ENCODE measurements around the gene COL5A1. TPM values are rescaled to one million over a fixed set of nuclear protein-coding genes. Genes with fewer than 3 reads are reported as not detected.
"Not testable (repeated sequence)": the region's sequence is repeated elsewhere in the genome, so short reads cannot be mapped to it uniquely, and the experiment has no call there.

Gene COL5A1
- total RNA-seq, 1 donor from 2014 or later: 87.1 TPM

DNA sequence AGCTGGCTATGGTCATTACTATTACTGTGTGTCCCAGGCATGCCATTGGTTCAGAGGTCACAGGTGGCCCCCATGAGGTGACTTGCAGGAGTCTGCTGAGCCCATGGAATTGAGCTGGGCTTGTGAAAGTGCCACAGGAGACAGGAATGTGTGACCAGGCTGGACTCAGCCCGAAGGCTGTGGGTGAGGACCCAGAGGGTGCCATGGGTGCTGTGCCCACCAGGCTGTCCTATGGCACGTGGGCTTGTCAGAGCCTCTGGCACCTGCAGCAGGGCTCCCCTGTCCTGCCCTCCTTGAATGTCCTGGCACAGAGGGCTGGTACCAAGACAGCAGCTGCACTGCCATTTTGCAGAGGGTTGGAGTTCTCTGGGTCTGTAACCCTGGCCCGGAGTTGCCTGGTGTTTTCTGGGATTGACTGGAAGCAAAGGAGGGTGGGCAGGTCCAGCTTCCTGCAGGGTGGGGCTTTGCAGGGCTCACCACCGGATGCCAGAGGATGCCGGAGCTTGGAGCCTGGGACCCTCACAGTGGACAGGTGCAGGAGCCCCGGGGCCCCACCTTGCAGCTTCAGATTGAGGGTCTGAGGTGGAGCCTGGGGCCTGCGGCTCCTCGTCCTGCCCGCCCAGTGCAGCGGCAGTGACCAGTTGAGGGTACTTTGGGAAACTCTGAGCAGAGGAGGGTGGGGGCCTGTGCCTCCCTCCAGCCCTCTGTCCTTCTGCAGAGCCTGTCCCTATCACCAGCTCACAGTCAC lies 14.2 kb downstream of the COL5A1 start:
- no peak for DNase-seq (ENCODE audit: low read depth, low spot score)

DNA sequence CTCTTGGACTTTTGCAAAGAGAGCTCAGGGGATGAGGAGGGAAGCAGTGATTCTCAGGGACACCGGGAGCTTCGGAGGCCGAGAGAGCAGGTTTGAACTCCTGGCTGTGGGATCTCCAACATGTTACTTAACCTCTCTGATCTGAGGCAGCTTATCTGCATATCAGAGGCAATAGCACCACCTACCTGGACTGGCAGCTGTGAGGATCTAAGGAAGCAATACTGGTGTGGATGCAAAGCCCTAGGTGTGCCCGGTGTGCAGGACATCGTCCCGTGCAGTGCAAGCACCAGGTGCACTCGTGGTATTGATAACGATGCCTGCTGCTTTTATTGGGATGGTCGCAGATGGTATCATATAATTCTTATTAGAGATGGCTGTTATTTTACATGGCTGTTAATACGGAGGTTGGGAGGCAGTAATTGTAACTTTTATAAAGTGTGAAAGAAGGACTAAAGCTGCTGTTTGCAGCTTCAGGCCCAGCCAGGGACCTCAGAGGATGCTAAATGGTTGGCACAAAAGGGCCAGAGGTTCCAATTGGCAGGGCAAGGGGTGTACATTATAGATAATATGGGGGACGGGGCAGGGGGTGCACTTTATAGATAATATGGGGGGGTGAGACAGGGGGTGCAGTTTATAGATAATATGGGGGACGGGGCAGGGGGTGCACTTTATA lies 14.9 kb downstream of the COL5A1 start:
- no peak for DNase-seq (ENCODE audit: low read depth, low spot score)

DNA sequence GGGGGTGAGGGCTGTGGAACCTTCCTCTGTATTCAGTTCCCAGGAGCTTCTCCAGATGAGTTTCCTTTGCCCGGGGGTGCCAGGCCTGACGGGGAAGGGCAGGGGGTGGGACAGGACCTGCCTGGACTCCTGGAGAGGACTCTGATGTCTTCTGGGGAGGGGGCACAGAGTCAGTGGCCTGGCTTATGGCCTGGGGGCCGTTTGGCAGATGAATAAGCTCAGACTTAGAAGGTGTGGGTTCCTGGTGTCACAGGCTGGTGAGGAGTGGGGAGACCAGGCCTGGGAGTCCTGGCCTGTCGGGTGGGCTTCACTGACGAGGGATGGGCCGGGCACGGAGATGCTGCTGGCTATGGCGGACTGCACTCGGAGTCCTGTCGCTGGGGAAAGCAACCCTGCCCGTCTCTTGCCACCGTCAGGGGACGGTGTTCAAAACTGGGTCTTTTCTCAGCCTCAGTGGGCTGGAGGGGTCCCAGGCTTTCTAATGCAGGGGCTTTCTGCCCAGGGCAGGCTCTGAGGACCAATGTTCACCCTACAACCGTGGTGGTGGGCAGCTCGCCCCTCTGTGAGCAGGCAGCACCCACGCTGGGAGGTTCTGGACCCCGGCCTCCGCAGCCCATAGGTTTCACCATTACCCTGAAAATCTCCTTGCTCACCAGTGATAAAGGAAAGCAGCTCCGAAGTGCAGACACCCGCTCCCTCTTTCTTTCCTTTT lies 16.2 kb downstream of the COL5A1 start:
- no peak for DNase-seq (ENCODE audit: low read depth, low spot score)

DNA sequence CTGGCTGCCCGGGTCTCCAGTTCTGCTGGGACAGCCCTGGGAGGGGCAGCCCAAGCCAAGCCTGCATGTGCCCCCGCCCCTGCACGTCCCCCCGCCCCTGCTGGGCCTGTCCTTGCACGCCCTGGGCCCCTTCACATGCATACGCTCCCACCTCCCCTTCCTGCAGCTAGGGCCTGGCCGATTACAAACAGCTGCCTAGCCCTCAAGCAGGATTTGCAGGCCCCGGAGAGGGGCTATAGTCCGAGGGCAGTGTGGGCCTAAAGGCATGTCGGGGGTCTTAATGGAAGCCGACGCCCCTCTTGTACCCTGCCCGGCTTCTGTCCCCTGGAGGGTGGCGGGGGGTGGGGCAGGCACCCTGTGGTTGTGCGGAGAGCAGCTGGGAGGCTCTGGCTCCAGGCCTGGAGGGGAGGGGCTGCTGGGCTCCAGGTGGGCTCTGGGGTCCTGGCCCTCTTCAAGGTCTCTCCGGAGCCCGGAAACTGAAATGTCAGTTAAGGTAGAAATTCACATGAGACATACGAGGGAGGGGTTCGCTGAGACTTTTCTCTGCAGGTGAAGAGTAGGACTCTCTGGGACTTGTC lies 16.9 kb downstream of the COL5A1 start:
- DNase-seq (ENCODE audit: low read depth, low spot score): no peak

DNA sequence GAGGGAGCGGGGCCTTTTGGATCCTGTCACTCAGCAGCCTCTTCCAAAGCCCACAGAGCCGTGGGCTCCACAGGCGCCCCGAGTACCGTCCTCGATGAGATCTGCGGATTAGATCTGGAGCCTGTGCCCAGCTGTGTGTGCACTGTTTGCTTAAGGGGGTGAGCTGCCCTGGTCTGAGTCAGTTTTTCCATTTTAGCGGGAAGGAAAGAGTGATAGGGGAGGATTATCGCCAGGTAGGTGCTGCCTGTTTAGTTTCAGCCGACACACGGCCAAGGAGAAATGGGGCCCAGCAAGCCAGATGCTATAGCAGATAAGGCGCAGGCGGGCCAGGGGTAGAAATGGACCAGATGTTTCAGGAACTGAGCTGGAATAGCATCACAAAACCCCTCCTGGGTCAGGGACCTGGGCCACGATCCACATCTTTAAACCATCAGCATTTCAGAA lies 18.1 kb downstream of the COL5A1 start:
- DNase-seq (ENCODE audit: low read depth, low spot score): no peak

DNA sequence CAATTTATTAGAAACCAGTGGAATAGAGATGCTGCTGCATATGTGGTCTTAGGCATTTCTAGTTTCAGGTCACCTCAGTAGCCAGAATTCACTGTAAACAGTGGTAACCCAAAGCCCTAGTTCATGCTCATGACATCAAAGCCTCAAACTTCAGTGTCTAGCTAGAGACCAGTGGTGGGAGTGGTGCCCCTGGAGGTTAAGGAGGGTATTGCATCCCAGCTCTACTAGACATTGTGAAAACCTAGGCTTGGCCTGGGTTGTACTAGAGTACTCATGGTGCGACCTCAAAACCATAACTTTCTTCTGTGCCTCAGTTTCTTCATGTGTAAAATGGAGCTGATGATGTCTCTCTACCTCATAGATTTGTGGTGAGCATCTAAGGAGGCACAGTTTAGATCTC lies 18.8 kb downstream of the COL5A1 start:
- DNase-seq (ENCODE audit: low read depth, low spot score): no peak

DNA sequence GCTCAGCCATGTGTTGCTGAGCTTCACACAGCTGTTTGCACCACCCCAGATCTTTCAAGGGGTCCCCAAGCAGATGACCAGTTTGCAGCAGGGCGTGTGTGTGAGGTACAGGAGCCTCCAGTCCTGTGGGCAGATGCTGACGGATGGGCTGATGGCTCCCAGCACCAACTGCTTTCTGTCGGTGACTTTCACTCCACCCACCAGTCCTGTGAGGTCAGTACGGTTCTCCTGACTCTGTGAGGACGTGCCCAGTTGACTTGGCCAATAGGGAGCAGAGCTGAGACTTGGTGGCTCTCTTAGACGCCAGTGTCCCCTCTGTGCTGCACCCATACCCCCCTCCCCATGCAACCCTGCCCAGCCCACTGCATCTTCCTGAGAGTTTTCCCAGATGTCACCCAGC lies 19.7 kb downstream of the COL5A1 start:
- no peak for DNase-seq (ENCODE audit: low read depth, low spot score)

DNA sequence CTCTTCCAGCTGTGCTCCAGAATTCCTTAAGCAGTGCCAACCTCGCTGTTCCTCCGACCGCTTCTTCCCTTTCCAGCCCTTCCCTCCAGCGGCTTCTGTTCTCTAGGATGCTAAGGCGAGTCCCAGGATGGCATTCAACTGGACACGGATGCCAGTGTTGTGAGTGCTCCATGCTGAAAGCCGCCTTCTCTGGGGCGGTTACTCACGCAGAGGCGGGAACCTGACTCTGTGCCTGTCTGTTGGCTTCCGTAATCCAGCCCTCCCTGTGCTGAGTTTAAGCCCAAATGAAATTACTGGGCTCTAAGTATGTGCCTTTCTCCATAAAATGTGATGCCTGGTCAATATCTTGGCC lies 20.2 kb downstream of the COL5A1 start:
- DNase-seq (ENCODE audit: low read depth, low spot score): no peak

DNA sequence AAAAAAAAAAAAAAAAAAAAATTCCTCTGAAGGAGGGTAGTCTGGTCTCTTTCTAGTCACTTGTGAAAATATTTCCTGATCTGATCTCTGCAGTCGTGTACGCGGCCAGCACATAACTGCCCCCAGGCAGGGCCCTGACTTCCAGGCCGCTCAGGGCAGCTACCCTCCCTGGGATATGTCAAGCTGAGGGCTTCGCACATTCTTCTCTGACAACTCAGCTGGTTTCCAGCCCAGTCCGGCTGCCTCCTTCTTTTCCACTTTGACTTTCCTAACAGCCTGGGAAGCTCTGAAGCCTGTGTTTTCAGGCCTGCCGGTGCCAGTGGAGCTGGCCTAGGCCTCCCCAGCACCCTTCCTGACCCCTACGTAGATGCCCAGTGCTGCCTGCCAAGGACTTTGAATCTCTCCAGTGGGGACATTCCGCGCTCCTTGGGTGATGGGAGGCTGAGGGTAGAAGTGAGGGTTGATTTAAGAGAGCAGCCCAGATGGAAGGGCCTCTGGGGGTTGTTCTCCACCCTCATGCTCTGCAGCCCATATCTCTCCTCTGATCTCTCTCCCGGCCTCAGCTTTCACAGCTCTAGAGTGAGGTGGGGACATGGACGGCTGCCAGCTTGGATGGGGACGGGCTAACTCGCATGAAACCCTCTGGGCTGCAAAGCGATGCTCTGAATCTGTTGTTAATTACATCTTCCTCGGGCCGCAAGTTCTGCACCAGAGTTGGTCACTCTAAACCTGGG lies 20.7 kb downstream of the COL5A1 start:
- no peak for DNase-seq (ENCODE audit: low read depth, low spot score)

DNA sequence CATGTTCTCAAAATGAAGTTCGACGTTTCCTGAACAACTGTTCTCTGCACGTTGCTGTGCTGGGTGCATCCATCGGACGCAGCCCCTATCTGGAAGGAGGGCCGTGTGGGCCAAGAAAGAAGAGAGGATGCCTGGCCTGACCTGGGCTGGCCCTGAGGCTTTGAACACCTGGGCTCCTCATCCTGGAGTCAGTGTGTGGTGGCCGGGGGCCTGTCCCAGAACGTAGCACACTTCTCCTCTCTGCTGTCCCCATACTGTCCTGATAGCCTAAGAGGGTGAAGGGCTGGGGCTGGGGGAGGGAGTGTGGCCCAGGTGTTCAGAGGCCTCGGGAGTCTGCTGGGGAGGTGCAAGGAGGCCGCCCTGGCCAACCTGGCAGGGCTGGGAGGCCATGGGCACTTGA lies 21.5 kb downstream of the COL5A1 start:
- no peak for DNase-seq (ENCODE audit: low read depth, low spot score)

DNA sequence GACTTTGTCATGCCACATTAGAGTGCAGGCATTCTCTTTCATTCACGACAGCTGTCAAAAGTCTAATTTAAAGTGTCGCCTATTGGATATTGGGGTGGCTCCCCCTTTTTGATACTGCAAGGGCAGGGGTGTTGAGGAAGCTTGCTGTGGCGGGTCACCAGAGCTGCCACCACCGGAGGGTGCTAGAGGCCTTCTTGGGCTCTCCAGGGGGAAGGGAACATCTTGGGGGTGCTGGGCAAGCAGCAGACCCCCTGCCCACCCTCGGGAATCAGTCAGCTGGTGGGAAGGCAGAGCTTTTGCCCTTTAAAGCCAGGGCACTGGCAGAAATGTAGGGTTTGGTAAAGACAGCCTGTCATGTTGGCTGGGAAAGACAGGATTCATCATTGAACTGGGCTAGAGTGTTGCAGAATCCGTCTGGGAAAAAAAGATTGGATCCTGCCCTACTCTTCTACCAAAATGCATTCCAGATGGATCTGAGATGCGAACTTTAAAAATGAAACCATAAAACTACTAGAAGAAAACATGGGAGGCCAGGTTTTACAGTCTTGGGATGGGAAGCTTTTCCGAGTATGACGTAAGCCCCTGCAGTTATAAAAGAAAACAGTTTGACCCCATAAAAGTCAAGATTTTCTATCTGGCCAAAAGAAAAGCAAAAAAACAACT lies 22.3 kb downstream of the COL5A1 start:
- no peak for DNase-seq (ENCODE audit: low read depth, low spot score)

DNA sequence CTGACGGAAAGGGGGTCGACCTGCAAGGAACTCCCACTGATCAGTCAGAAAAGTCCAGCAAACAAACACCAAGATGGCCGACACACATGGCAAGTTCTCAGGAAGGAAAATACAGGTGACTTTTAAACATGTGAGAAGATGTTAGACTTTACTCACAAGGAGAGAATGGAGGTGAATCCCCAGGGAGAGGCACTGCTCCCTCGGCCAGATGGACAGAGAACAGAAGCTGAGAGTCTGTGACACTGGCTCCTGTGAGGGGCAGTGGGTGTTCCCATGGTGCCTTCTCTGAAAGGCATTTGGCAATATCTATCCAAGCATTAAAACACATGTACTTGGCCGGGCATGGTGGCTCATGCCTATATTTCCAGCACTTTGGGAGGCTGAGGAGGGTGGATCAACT lies 22.8 kb downstream of the COL5A1 start:
- no peak for DNase-seq (ENCODE audit: low read depth, low spot score)

DNA sequence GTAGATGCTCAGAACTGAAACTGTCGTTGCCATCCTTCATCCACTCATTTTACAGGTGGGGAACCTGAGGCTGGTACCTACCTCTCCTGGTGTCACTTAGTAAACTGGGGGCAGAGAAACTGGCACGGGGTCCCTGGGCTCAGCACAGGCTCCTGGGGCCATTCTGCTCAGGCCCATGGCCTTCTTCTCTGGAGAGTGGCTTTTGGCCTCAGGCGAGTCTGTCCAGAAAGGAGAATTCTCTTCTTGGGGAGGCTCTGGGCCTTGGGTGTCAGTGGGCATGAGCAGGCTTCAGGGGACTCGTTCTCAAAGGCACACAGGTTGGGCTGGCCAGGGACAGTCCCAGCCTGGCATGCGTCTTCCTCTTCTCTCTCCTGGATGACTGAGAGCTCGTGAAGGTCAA lies 24.6 kb downstream of the COL5A1 start:
- DNase-seq (ENCODE audit: low read depth, low spot score): no peak

DNA sequence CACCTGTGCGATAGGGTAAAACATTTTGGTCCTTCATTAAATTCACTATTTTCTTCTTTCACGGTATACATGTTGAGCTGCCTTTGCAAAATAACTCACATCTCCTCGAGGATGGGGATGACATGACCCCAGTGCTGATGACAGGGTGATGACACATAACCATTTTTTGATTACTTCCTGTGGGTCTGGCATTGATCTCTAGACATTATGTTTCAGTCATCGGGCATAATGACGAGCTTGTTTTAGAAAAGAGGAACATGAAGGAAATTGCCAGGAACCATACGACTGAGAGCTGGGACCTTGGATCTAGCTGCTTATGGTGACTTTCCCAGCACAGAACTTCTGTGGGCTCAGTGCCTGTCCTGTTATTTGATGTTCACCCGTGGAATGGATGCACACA lies 25.2 kb downstream of the COL5A1 start:
- DNase-seq (ENCODE audit: low read depth, low spot score): no peak

DNA sequence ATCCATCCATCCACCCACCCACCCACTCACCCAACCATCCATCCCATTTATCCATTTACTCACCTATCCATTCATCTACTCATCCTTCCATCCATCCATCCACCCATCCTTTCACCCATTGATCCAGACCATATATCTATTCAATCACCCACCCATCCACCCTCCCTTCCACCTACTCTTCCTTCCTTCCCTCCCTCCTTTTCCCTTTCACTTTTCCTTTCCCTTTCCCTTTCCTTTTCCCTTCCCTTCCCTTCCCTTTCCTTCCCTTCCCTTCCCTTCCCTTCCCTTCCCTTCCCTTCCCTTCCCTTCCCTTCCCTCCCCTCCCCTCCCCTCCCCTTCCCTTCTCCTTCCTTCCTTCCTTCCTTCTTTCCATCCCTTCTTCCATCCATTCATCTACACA lies 27.4 kb downstream of the COL5A1 start:
- DNase-seq (ENCODE audit: low read depth, low spot score): not testable (repeated sequence)

DNA sequence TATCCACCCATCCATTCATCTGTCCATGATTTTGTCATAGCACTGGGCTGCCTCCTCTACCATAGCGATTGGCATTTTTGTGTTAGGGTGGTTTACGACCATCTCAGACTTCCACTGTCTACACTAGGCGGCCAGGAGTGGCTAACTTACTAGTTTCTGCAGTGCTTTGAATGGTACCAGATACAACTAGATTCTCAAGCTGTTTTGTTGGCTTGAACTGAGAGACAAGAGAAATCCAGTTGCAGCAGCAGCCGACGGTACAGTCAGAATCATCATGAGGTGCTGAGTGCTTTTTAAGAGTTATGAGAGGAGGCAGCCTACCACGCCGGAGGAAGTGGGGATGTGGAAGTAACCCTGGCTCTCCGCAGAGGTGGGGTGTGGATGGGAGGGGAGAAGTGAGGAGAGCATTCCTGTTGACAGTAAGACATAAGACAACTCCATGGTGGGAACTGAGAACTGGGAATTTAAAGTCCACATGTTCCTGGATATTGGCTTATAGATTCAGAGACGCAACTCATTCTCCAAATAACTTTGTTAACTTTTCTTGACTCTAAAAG lies 27.9 kb downstream of the COL5A1 start:
- DNase-seq (ENCODE audit: low read depth, low spot score): no peak

DNA sequence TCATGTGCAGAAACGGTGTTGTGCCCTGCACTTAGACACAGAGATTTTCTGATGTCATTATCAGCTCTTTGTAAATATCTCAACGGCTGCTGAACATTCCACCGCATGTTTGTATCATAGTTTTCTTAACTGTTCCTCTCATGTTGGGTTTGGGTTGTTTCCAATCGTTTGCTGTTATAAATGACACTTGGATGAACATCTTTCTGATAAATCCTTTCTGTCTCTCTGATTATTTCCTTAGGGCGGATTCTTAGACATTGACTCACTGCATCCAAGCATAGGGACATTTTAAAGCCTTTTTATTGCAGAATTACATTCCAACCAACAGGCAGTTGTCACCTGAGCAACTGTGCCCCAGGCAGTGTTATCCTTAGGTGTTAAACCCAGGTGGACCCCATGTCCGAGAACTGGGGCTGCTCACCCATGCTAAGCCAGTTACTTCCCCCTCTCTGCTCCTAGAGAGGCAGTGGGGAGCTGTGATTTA lies 28.5 kb downstream of the COL5A1 start:
- DNase-seq (ENCODE audit: low read depth, low spot score): no peak

DNA sequence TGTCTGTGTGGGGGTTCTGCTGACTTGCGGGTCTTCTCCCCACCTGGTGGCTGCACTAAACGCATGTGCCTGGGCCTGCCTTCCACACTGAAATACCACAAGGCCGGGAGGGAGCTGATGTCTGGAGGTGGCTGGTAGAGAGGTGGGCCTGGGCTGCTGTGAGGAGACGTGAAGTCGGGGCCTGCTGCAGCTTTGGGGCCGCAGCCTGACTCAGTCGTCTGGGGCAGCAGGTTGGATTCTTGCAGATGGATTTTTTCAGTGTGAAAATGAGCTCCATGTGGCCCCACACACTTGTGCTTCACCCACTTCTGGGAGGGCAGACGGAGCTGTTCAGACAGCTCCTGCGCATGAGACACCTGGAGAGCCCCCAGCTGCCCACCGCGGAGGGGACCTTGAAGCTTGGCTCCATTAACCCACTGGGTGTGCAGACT lies 29.3 kb downstream of the COL5A1 start:
- no peak for DNase-seq (ENCODE audit: low read depth, low spot score)

DNA sequence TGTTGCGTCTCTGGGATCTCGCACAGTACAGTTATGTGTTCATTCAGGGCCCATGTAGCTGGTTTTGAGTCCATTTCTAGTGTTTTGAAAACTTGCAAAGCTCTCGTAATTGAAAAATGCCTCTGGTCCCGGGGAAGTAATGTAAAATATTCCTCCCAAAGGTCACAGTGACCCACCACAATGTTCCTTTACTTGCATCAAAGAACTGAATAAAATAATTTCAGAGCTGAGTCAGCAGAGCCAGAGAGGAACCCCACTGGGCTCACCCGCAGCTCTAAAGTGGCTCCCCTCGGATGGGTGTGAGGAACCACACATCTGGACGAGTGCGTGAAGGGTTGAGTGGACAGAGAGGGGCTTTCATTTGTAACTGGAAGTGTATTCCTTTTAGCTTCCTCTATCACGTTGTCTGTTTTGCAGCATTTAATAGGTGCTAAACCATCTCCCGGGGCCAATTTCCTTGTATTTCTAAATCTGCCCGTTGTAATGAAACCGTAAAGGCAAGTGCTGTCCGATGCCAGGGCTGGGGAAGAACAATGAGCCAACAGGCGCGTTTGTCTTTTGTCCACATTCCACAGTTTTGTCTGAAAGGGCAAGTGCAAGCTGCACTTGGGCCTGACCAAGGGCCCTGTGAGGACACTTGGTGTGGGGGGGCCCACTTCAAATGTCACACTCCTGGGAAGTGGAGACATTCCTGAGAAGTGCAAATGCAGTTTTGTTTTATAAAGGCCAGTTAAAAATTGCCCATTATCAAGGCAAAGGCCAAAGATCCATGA lies 29.9 kb downstream of the COL5A1 start:
- no peak for DNase-seq (ENCODE audit: low read depth, low spot score)

DNA sequence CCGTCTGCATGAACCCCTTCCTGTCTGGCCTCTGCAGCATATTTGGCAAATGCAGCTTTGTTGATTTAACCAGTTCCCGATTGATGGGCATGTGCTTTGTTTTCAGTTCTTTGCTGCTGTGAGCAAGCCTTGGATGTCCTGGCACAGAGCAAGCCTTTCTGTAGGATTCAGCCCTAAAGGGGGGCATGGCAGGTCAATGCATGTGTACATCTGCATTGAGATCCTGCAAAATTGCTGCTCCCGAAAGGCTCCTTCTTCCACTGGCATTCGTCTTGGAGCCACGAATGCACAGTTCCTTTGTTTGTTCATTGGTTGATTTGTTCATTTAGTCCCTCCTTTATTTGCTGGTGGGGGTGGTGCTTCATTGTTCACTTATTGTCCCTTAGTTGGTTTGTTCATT lies 34.8 kb downstream of the COL5A1 start:
- no peak for DNase-seq (ENCODE audit: low read depth, low spot score)
